ENCODE results near the gene CDC6. TPM values are rescaled to one million over a fixed set of nuclear protein-coding genes. Genes with fewer than 3 reads are reported as not detected.
A peak's percentile ranks its signal among the peaks of the same experiment; 100 is the strongest.

Gene CDC6
- total and polyA plus RNA-seq, 2 experiments from 2014 or later: 9.8 to 12.4 TPM

DNA sequence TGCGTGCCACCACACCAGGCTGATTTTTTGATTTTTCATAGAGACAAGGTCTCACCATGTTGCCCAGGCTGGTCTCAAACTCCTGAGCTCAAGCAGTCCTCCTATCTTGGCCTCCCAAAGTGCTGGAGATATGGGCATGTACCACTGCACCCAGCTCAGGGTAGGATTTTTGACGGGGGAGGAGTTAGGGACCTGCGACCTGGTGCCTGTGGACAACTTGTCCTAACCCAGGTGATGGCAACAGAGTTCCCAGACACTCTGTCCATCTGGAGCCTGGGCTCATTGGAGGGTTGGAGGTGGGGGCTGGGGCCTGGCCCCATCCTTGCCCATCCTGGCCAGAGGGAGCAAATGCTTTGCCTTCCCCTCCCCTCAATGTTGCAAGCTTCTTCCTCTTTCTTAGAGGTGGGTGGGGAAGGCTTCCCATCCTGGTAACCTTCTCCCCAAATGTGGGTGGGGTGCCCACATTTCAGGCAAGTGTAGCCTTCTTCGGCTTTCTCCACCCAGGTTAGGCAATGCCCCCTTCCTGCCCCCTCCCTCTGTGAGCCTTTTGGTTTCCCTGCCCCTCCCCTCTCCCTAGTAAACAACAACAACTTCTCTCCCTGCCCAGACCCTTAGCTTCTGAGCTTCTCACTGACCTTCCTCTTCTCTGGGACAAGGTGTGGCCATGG, 46.2 kb downstream of the CDC6 start:
- no peak overlapping the region for H3K9ac ChIP-seq
- no peak overlapping the region for H2AFZ ChIP-seq
- peaks cover 4% of the 10 kb centered on the region; the same call in 1 of the 2 replicates for H3F3A ChIP-seq (ENCODE audit: insufficient read depth)
- no peaks in the 10 kb centered on the region for H3K9me3 ChIP-seq (ENCODE audit: low read depth)
- H3K27me3 ChIP-seq (replicated peaks; ENCODE audit: insufficient read depth): no peaks in the 10 kb centered on the region
- no peak overlapping the region for H3K4me2 ChIP-seq (ENCODE audit: unreplicated experiment)
- TF ChIP-seq EZH2 (IDR thresholded peaks at IDR 0.05; ENCODE audit: insufficient read depth, poor library complexity, severe bottlenecking): no peak
- TF ChIP-seq EZH2phosphoT487 (IDR thresholded peaks at IDR 0.05; ENCODE audit: insufficient read depth, low read depth): no peak
- 0 out of 2 replicates have a peak, but pooled peaks cover 4% of the 10 kb centered on the region for H3K36me3 ChIP-seq (ENCODE audit: low read depth)
- H3K79me2 ChIP-seq (ENCODE audit: insufficient read depth): peaks cover 100% of the 10 kb centered on the region
- in situ Hi-C loops (cut with MboI): no loop called here
- no peak for DNase-seq
- 68 to 82% methylated on average over 4 of the region's 4 CpGs for WGBS, 2 experiments (ENCODE audit: low coverage in 1 of 2, low lambda C conversion rate in 2 of 2, missing lambda C conversion rate in 2 of 2)
- H3K4me3 ChIP-seq: no peak overlapping the region
- peaks cover 52% of the 10 kb centered on the region for H3K4me1 ChIP-seq (ENCODE audit: insufficient read depth)
- H3K27ac ChIP-seq: no peak overlapping the region
- H4K20me1 ChIP-seq (ENCODE audit: insufficient read depth): no peaks in the 10 kb centered on the region
- no peaks in the 10 kb centered on the region for H3K9me2 ChIP-seq (ENCODE audit: insufficient read depth)

DNA sequence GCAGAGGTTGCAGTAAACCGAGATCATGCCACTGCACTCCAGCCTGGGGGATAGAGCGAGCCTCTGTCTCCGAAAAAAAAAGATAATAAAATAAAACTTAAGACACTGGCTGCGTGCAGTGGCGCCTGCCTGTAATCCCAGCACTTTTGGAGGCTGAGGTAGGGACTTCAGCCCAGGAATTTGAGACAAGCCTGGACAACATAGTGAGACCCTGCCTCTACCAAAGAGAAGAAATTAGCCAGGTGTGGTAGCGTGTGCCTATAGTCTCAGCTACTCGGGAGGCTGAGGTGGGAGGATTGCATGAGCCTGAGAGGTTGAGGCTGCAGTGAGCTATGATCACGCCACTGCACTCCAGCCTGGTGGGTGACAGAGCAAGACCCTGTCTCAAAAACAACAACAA, 47.9 kb downstream of the CDC6 start:
- Histone ChIP-seq H4K20me1 (ENCODE audit: insufficient read depth) (no peaks in the 10 kb centered on the region), H3K9me2 (ENCODE audit: insufficient read depth) (no peaks in the 10 kb centered on the region), H3K4me1 (ENCODE audit: insufficient read depth) (peaks cover 44% of the 10 kb centered on the region), H3K27me3 (replicated peaks; ENCODE audit: insufficient read depth) (no peaks in the 10 kb centered on the region), H3K36me3 (ENCODE audit: low read depth) (0 out of 2 replicates have a peak, but pooled peaks cover 4% of the 10 kb centered on the region), H3K4me3 (no peak overlapping the region), H3K4me2 (ENCODE audit: unreplicated experiment) (peak overlapping the region; percentile 64), H3K79me2 (ENCODE audit: insufficient read depth) (peaks cover 98% of the 10 kb centered on the region), H3K27ac (peak overlapping the region; percentile 67), H3K9me3 (ENCODE audit: low read depth) (no peaks in the 10 kb centered on the region), H3K9ac (peak overlapping the region; percentile 40), H2AFZ (no peak overlapping the region), H3F3A (ENCODE audit: insufficient read depth) (peaks cover 6% of the 10 kb centered on the region)
- no peak for TF ChIP-seq EZH2phosphoT487 (IDR thresholded peaks at IDR 0.05; ENCODE audit: insufficient read depth, low read depth)
- no peak for TF ChIP-seq EZH2 (IDR thresholded peaks at IDR 0.05; ENCODE audit: insufficient read depth, poor library complexity, severe bottlenecking)
- in situ Hi-C loops (cut with MboI): no loop called here
- 52 to 59% methylated on average over 8 of the region's 8 CpGs for WGBS, 2 experiments (ENCODE audit: low coverage in 1 of 2, low lambda C conversion rate in 2 of 2, missing lambda C conversion rate in 2 of 2)
- DNase-seq: no peak

DNA sequence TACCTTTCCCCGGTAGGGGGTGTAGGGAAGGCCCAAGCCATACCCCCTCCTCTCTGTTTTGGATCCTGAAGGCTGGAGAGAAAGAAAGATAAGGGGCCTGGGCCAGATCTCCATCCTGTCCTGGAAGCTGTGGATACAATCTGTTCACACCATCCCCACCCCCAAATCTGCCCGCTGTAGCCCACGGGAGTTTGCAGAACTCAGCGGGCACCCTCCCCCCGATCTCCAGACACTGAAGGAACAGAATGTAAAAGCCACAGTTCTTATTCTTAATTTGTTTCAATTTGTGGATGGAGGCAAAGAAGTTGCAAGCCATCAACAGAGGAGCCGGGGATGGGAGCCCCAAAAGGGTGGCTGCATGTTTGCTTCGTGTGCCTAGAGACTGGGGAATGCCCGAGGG, 49.7 kb downstream of the CDC6 start:
- Histone ChIP-seq H3K79me2 (ENCODE audit: insufficient read depth) (peaks cover 86% of the 10 kb centered on the region), H3K27ac (no peak overlapping the region), H2AFZ (no peak overlapping the region), H3F3A (ENCODE audit: insufficient read depth) (peaks cover 10% of the 10 kb centered on the region), H3K4me1 (ENCODE audit: insufficient read depth) (peaks cover 32% of the 10 kb centered on the region), H3K27me3 (replicated peaks; ENCODE audit: insufficient read depth) (no peaks in the 10 kb centered on the region), H3K4me3 (no peak overlapping the region), H3K9me2 (ENCODE audit: insufficient read depth) (no peaks in the 10 kb centered on the region), H3K36me3 (ENCODE audit: low read depth) (no peaks in the 10 kb centered on the region), H4K20me1 (ENCODE audit: insufficient read depth) (no peaks in the 10 kb centered on the region), H3K9me3 (ENCODE audit: low read depth) (no peaks in the 10 kb centered on the region), H3K9ac (no peak overlapping the region), H3K4me2 (ENCODE audit: unreplicated experiment) (no peak overlapping the region)
- no peak for TF ChIP-seq EZH2 (IDR thresholded peaks at IDR 0.05; ENCODE audit: insufficient read depth, poor library complexity, severe bottlenecking)
- no peak for TF ChIP-seq EZH2phosphoT487 (IDR thresholded peaks at IDR 0.05; ENCODE audit: insufficient read depth, low read depth)
- DNase-seq: no peak
- in situ Hi-C loops (cut with MboI): no loop called here
- WGBS, 2 experiments (ENCODE audit: low coverage in 1 of 2, low lambda C conversion rate in 2 of 2, missing lambda C conversion rate in 2 of 2): 83% methylated on average over 7 to 8 of the region's 8 CpGs

DNA sequence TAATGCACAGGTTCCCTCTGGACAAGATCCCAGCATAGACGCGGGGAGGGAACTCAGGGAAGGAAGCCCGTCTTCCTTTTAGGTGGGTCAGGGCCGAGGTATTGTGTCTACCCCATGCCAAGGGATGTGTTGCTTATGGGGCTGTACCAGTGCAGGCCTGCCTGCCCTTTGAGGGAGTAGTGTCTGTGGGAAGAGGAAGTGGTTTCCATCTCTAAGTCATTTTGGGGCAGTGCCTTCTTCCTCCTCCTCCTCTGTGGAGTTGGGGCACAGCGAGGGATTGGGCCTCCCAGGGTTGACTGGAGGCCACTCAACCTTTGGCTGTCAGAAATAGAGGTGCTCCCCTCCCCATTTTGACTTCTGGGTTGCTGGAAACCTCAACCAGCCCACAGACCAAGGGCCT, 50.4 kb downstream of the CDC6 start:
- Histone ChIP-seq H3F3A (ENCODE audit: insufficient read depth) (peaks cover 10% of the 10 kb centered on the region), H3K27me3 (replicated peaks; ENCODE audit: insufficient read depth) (no peaks in the 10 kb centered on the region), H3K9me2 (ENCODE audit: insufficient read depth) (no peaks in the 10 kb centered on the region), H3K9ac (no peak overlapping the region), H2AFZ (no peak overlapping the region), H3K4me2 (ENCODE audit: unreplicated experiment) (no peak overlapping the region), H3K9me3 (ENCODE audit: low read depth) (no peaks in the 10 kb centered on the region), H3K79me2 (ENCODE audit: insufficient read depth) (peaks cover 86% of the 10 kb centered on the region), H3K4me1 (ENCODE audit: insufficient read depth) (peaks cover 25% of the 10 kb centered on the region), H4K20me1 (ENCODE audit: insufficient read depth) (no peaks in the 10 kb centered on the region), H3K27ac (no peak overlapping the region), H3K4me3 (no peak overlapping the region), H3K36me3 (ENCODE audit: low read depth) (no peaks in the 10 kb centered on the region)
- TF ChIP-seq EZH2phosphoT487 (IDR thresholded peaks at IDR 0.05; ENCODE audit: insufficient read depth, low read depth): no peak
- TF ChIP-seq EZH2 (IDR thresholded peaks at IDR 0.05; ENCODE audit: insufficient read depth, poor library complexity, severe bottlenecking): no peak
- no peak for DNase-seq
- WGBS, 2 experiments (ENCODE audit: low coverage in 1 of 2, low lambda C conversion rate in 2 of 2, missing lambda C conversion rate in 2 of 2): 89 to 90% methylated on average over 5 of the region's 5 CpGs
- in situ Hi-C loops (cut with MboI): no loop called here

Measured in GM23248 (cell line).